SW 1271 (cell line): ENCODE data around the gene CCDC61.
A peak's percentile ranks its signal among the peaks of the same experiment; 100 is the strongest.

Source experiments
- DNase-seq, 2 experiments: peaks; one replicate each; lab custom pipeline; 2025; lab: John Stamatoyannopoulos, UW

Gene CCDC61

DNA sequence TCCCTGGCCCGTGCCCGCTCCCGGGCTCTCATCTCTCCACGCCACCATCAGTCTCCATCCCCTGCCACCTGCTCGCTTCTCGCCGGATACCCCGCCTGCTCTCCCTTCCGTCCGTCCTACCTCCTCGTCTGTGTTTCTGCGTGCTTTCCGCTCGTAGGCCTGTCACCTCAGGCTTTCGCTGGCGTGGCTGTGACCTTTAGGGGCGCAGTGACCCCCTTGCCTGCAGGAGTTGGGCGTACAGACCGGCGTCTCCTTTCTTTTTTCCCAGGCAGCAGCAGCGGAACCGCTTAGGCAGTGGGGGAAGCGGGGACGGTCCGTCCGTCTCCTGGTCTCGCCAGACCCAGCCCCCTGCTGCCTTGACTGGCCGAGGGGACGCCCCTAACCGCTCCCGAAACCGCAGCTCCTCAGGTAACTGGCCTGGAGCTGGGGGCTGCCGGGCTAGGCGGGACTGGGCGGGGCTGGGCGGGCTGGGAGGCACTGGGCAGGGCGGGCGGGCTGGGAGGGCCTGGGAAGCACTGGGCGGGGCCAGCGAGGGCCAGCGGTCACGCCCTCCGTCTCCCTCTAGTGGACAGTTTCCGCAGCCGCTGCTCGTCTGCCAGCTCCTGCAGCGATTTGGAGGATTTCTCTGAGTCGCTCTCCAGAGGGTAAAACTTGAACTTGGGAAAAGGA, 21.3 kb downstream of the CCDC61 start:
- peak; percentile 26 to 71 for DNase-seq

GRCh38 chr19:46017095-46017429, 21.8 kb downstream of the CCDC61 start:
- DNase-seq: no peak

GRCh38 chr19:46017874-46018675, 22.8 kb downstream of the CCDC61 start:
- no peak for DNase-seq

DNA sequence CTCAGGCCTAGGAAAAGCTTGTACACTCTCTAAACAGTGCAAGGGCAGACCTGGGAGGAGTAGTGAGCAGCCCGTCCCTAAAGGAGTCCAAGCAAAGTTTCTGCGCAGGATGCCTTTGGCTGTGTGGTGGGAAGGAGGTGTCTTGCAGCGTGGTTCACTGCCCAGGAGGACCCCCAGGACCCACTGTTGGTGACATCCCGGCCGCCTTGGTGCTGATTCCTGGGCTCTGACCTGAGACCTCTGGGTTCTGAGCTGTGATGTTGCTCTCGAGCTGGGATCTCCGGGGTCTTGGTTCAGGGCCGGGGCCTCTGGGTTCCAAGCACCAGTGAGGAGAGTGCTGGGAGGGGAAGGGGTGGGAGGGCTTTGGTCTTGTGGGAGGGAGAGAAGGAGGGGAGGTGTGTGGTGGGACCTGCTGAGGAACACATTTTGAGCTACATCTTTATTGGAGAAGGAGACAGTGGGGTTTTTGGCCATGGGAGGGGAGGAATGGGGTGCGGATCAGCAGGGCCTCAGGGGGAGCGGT, 23.5 kb downstream of the CCDC61 start:
- no peak for DNase-seq

DNA sequence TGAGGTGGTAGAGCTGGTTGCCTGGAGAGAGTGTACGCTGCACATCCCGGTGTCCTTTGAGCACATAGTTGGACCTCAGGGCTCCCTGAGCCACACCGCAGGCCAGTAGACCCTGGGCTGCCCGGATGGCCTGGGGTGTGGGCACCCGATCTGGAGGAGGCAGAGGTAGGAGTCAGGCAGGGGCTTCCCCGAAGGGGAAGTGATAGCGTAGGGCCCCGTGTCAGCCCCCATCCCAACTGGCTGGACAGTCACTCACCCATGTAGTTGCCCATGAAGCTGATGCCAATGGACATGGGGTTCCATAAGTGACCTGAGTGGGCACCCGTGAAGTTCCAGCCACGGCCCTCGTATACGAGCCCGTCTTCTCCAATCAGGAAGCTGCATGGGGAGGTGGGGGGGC, 24.0 kb downstream of the CCDC61 start:
- DNase-seq: no peak

- no peak for DNase-seq
These were observed 25.5 kb downstream of the CCDC61 start for GRCh38 chr19:46020819-46021125.

DNA sequence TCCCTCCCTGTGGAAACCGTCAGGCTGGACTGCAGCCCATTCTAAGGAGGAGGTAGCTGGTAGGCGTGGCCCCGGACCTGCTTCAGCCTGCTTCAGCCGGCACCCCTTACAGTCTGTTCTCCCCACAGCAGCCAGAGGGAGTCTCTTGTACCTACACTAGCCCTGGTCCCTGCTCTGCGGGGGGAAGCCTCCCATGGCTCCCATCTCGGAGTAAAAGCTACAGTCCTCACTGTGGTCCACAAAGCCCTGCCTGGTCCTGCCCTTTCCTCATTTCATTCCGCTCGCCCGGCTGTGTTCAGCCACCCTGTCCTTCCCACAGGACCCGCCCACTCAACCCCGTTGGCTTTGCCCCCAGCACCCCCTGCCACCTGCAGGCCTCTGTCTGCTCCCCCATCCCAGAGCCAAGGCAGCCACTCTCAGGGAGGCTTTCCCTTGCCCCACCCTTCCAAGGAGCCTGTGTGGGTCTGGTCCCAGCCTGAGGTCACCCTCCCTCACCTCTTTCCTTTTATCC, 26.3 kb downstream of the CCDC61 start:
- DNase-seq: no peak

DNA sequence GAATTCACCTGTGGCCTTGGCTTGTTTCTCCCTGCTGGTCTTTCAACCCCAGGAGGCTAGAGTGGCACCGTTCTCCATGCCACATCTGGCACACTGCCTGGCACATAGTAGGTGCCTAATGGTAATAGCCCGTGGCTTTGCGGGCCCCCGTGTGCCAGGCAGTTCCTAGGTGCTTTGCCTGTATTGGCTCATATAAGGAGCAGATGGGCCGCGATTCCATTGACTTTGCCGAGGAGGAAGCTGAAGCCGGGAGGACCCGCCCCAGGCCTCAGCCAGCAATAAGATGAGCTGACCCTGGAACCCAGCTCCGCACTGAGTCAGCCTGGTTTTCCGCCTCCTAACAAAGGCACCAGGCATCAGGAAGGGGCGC, 26.8 kb downstream of the CCDC61 start:
- no peak for DNase-seq

GRCh38 chr19:46022431-46023310, 27.4 kb downstream of the CCDC61 start, which contains the start of gene PGLYRP1:
PGLYRP1 (minus strand) TSS chr19:46023053; CDS start chr19:46023021, 32 bp downstream.
- DNase-seq: no peak

DNA sequence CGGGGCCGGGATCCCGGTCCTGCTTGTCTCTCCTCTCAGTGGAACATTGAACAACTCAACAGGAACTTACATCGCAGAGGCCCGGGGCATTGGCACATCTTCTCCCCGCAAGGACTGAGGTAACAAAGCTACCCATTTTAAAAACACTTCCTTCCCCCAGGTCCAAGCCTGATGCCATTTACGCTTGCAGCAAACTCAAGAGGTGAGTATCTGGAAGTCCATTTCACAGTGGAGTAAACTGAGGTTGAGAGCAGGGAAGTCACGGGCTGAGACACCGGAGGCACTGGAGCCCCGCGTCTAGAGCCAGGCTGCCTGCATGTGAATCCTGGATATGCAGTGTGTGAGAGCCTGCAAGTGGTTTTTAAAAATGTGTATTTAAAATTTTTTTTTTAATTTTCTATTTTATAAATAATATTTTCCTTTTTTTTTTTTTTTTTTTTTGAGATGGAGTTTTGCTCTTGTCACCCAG, 28.1 kb downstream of the CCDC61 start:
- no peak for DNase-seq

- DNase-seq: no peak
These were observed 30.6 kb downstream of the CCDC61 start for GRCh38 chr19:46025835-46026234.

DNA sequence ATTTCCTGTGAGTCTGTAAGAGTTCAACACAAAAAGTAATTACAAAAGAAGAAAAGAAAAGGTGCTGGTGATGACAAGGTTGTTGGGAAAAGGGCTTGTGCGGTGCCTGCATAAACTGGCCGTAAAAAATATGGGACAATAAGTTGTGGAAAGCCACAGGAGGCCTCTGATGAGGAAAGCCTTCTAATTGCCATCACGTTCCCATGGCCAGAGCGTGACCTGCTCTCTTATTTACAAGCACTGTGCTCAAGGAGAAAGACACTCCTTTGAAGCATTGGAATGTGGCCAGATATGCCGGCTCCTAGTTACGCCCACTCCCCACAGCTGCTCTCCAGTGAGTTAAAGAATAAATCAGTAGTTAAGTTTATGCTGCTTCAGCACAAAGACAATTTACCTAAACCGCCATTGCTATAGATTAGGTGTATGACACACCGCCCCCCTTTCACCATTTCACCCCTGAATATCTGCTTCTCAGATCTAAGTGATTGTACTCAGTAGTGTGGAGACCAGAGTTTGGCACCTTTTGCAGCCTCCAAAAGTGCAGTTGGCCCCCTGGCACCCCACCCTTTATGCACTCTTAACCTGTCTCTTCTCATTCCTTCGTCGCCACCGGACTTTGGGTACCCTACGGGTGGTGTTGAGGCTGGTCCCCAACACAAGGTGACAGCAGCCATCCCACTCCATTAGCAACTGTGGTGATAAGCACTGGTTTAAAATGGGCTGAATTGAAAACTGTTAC, 35.7 kb downstream of the CCDC61 start:
- no peak for DNase-seq

DNA sequence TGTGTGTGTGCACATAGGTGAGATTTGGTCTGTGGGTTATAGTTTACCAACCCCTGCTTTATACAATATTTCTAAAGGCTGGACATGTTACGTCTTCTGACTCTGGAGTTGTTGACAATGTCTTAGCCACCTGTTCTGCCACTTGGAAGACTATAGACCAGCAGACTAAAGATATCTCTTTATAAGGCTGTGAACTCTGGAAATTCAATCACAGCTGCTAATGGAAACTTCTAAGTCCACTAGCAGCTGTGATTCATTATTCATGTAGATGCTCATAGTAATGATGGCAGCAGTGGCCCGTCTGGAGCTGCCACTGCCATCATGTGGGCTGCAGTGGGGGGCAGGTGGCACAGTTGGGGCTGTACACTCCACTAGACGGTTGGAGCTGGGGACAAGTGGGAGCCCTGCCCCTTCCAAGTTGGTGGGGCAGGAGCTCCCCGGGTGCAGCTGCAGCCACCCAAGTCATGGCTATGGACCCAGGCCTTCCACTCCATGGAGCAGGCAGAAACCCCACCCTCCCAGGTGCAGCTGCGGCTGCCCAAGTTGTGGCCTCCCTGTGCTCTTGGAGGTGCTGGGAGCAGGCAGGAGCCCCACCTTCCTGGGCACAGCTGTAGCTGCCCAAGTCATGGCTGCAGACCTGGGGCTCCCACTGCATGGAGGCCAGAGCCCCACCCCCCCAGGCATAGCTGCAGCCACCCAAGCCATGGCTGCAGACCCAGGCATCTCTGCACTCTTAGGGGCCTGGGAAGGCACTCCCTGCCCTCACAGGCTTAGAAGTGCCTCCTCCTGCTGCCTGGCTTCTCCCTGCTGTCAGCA, 36.7 kb downstream of the CCDC61 start:
- DNase-seq: no peak

- DNase-seq: no peak
These were observed 37.3 kb downstream of the CCDC61 start for GRCh38 chr19:46032597-46033025.

GRCh38 chr19:46033401-46033800, 38.1 kb downstream of the CCDC61 start:
- DNase-seq: no peak

DNA sequence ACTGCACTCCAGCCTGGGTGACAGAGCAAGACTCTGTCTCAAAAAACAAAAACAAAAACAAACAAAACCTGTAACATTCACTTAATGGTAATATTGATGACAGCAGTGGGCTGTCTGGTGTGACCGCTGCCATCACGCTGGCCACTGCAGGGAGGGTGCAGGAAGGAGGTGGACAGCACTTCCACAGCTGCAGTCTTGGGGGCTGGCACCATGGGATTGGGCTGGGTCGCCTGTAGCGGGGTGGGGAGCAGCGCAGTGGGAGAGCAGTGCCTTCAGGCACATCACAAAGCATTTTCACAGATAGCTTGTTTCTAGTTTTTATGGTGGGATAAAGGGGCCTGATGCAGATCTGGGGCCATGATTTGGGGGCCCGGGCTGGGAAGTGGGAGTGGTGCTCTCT, 40.3 kb downstream of the CCDC61 start:
- no peak for DNase-seq

GRCh38 chr19:46035986-46036743, 40.9 kb downstream of the CCDC61 start:
- DNase-seq: no peak

GRCh38 chr19:46036744-46037128, 41.5 kb downstream of the CCDC61 start:
- DNase-seq: no peak

- no peak for DNase-seq
These were observed 44.9 kb downstream of the CCDC61 start for GRCh38 chr19:46040125-46040524.

GRCh38 chr19:46040952-46041500, 45.8 kb downstream of the CCDC61 start, which contains the start of gene IGFL4:
IGFL4 (minus strand) TSS chr19:46041002; CDS start chr19:46040962, 40 bp downstream.
- no peak for DNase-seq
